Sigmoid colon (tissue), 4 donors: ENCODE data around the gene SLC25A23.

ENCODE experiments used
- EP300 ChIP-seq, 4 donors: sonication (generic); formaldehyde crosslinking; IDR thresholded peaks; one replicate each; pipeline ENCODE4 v1.6.1; 2017; ENCODE audit warnings: antibody characterized with exemption in 4 of 4
- POLR2A ChIP-seq, 2 donors: fragments of 450-650 bp; IDR thresholded peaks; one replicate each; pipeline ENCODE4 v1.6.1; 2016; ENCODE audit warnings: antibody characterized with exemption in 2 of 2, mild to moderate bottlenecking in 2 of 2, moderate library complexity in 2 of 2
- POLR2AphosphoS5 ChIP-seq, 4 donors: sonication (generic); formaldehyde crosslinking; IDR thresholded peaks; one replicate each; pipeline ENCODE4 v1.6.1; 2017; ENCODE audit warnings: antibody characterized with exemption in 4 of 4
- TF ChIP-seq, protein P1 (sequence below), 4 experiments: fragments of 450-650 bp in 3 of 4; fragments of 200-600 bp in 1 of 4; IDR thresholded peaks; one replicate each; pipeline ENCODE4 v1.5.1; 2016 to 2019; ENCODE audit warnings: antibody characterized with exemption in 4 of 4, mild to moderate bottlenecking in 3 of 4, moderate library complexity in 2 of 4

DNA sequence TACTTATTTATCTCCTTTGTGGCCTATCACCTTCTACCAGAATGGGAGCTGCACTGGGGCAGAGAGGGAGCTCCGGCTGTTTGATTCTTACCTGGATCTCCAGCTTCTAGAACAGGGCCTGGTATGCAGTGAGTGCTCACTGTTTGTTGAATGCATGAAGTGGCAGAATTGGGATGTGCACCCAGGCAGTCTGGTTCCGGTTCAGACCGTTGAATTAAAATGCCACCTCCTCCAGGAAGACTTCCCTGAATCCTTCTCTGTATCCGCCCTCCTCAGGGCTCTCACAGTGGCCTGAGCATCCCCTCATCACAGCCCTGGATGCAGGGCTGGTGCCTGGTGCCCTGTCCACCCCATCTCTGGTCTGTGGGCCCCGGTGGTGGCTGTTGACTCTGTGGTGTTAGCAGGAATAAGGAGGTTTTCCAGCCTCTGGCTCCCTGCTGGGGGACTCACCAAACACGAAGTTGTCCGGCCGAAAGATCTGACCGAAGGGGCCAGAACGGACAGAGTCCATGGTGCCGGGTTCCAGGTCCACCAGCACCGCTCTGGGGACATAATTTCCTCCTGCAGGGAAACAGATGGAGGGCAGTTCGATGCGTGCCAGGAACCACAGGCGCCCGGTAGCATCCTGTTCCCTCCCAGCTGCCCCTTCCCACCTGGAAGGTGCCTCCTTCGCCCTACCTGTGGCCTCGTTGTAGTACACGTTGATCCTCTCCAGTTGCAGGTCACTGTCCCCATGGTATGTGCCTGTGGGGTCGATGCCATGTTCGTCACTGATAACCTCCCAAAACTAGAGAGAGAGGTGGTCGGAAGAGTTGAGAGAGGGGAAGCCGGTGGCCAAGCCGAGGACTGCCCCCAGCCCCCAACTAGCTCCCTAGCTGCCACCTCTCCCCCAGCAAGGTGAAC, 41.5 kb upstream of the SLC25A23 start:
- TF ChIP-seq, protein P1, sequence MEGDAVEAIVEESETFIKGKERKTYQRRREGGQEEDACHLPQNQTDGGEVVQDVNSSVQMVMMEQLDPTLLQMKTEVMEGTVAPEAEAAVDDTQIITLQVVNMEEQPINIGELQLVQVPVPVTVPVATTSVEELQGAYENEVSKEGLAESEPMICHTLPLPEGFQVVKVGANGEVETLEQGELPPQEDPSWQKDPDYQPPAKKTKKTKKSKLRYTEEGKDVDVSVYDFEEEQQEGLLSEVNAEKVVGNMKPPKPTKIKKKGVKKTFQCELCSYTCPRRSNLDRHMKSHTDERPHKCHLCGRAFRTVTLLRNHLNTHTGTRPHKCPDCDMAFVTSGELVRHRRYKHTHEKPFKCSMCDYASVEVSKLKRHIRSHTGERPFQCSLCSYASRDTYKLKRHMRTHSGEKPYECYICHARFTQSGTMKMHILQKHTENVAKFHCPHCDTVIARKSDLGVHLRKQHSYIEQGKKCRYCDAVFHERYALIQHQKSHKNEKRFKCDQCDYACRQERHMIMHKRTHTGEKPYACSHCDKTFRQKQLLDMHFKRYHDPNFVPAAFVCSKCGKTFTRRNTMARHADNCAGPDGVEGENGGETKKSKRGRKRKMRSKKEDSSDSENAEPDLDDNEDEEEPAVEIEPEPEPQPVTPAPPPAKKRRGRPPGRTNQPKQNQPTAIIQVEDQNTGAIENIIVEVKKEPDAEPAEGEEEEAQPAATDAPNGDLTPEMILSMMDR (IDR thresholded peaks at IDR 0.05), result no peak
- no peak for TF ChIP-seq EP300 (IDR thresholded peaks at IDR 0.05)
- no peak for TF ChIP-seq POLR2AphosphoS5 (IDR thresholded peaks at IDR 0.05)
- TF ChIP-seq POLR2A (IDR thresholded peaks at IDR 0.05), result no peak
